Keratinocyte (primary cell): ENCODE measurements around the gene SMAD7. TPM values are rescaled to one million over a fixed set of nuclear protein-coding genes. Genes with fewer than 3 reads are reported as not detected.

Experiments used
- DNase-seq: peaks from one replicate; pipeline ENCODE4 v3.0.0-alpha.2; 2011; ENCODE audit warnings: low read depth, missing footprints, low spot score
- FAIRE-seq: peaks from 2 replicates; lab custom pipeline; 2011; peaks lifted over from hg19 to GRCh38; lab: Jason Lieb, UNC
- H2AFZ ChIP-seq: 2 replicates; pipeline ENCODE4 v1.6.0; 2012; ENCODE audit warnings: low read length, control low read depth, inconsistent platforms; ENCODE audit not compliant: control insufficient read depth
- H3K27ac ChIP-seq: 2 replicates; pipeline ENCODE4 v1.5.1; 2011; ENCODE audit warnings: low read length; ENCODE audit not compliant: control insufficient read depth, insufficient read depth
- H3K27me3 ChIP-seq: 3 replicates; pipeline ENCODE4 v1.6.0; 2011; ENCODE audit warnings: low read length; ENCODE audit not compliant: control insufficient read depth, insufficient read depth; ENCODE audit errors: extremely low read depth
- H3K36me3 ChIP-seq, 2 experiments: 2 replicates in 1 of 2; 3 replicates in 1 of 2; pipeline ENCODE4 v1.5.1; 2011; ENCODE audit warnings: low read length in 2 of 2, mild to moderate bottlenecking in 1 of 2; ENCODE audit not compliant: control insufficient read depth in 2 of 2, insufficient read depth in 2 of 2; ENCODE audit errors: extremely low read depth in 1 of 2
- H3K4me1 ChIP-seq: 3 replicates; pipeline ENCODE4 v1.5.1; 2011; ENCODE audit warnings: low read length; ENCODE audit not compliant: control insufficient read depth, insufficient read depth; ENCODE audit errors: extremely low read depth
- H3K4me2 ChIP-seq: 3 replicates; pipeline ENCODE4 v1.6.0; 2011; ENCODE audit warnings: low read depth, low read length; ENCODE audit not compliant: control insufficient read depth, insufficient read depth; ENCODE audit errors: extremely low read depth
- H3K4me3 ChIP-seq, 3 experiments: fragments of 200-600 bp in 1 of 3; sonication (generic) in 1 of 3; 2 replicates in 2 of 3; 3 replicates in 1 of 3; pipeline ENCODE4 v1.5.1; 2011 to 2016; ENCODE audit warnings: low read length in 3 of 3, mild to moderate bottlenecking in 3 of 3, control low read depth in 2 of 3, inconsistent platforms in 1 of 3, low read depth in 1 of 3, mixed read lengths in 1 of 3, mixed run types in 1 of 3, moderate library complexity in 1 of 3; ENCODE audit not compliant: control insufficient read depth in 2 of 3, insufficient read depth in 2 of 3; ENCODE audit errors: extremely low read depth in 1 of 3
- H3K79me2 ChIP-seq: 2 replicates; pipeline ENCODE4 v1.6.0; 2012; ENCODE audit warnings: low read length; ENCODE audit not compliant: control insufficient read depth, insufficient read depth
- H3K9ac ChIP-seq: 3 replicates; pipeline ENCODE4 v1.6.0; 2011; ENCODE audit warnings: low read length; ENCODE audit not compliant: control insufficient read depth, insufficient read depth; ENCODE audit errors: extremely low read depth
- H3K9me1 ChIP-seq: 3 replicates; pipeline ENCODE4 v1.6.0; 2011; ENCODE audit warnings: low read length; ENCODE audit not compliant: control insufficient read depth, insufficient read depth; ENCODE audit errors: extremely low read depth
- H3K9me3 ChIP-seq: 2 replicates; pipeline ENCODE4 v1.5.1; 2012; ENCODE audit warnings: low read depth, low read length; ENCODE audit not compliant: control insufficient read depth
- H4K20me1 ChIP-seq: 3 replicates; pipeline ENCODE4 v1.6.0; 2011; ENCODE audit warnings: low read length; ENCODE audit not compliant: control insufficient read depth, insufficient read depth; ENCODE audit errors: extremely low read depth
- EZH2 ChIP-seq: IDR thresholded peaks from one replicate; pipeline ENCODE4 v1.6.1; 2012; ENCODE audit warnings: inconsistent platforms, mild to moderate bottlenecking, low read length, moderate library complexity
- dilution Hi-C: fragments of 300-500 bp; cut with MboI; formaldehyde crosslinking; loops from one replicate; pipeline ENCODE4 v1.7.0; 2020; ENCODE audit warnings: low sequenced_read_pairs; ENCODE audit not compliant: extremely low pct_ligation_motif_present
- polyA plus RNA-seq, 5 experiments: library from polyadenylated mRNA; depleted of rRNA in 3 of 5; stranded (reverse) in 3 of 5; stranded (forward) in 1 of 5; unstranded in 1 of 5; fragments of >200 nt; gene quantifications; 1 replicate in 1 of 5; 2 replicates in 3 of 5; 3 replicates in 1 of 5; pipeline versions ENCODE4 v1.2.1 to v1.2.3, GENCODE V29; 2011 to 2012; ENCODE audit warnings: missing spikeins in 2 of 5, low read depth in 1 of 5, low replicate concordance in 1 of 5
- TF ChIP-seq, protein P1 (sequence below), 3 experiments: IDR thresholded peaks in 1 of 3; conservative IDR thresholded peaks in 1 of 3; optimal IDR thresholded peaks in 1 of 3; 2 replicates in 2 of 3; 3 replicates in 1 of 3; pipeline versions ENCODE3 to v1.5.1; 2011; ENCODE audit warnings: low read length in 3 of 3, mild to moderate bottlenecking in 3 of 3, moderate library complexity in 2 of 3, control low read depth in 1 of 3, inconsistent platforms in 1 of 3; ENCODE audit not compliant: insufficient read depth in 2 of 3; ENCODE audit errors: extremely low read depth in 1 of 3

The SMAD7 gene
- polyA plus RNA-seq, 1 donor (not counting 4 experiments of a cell fraction or from before 2014, with no cell fraction given), result 9.5 TPM

DNA sequence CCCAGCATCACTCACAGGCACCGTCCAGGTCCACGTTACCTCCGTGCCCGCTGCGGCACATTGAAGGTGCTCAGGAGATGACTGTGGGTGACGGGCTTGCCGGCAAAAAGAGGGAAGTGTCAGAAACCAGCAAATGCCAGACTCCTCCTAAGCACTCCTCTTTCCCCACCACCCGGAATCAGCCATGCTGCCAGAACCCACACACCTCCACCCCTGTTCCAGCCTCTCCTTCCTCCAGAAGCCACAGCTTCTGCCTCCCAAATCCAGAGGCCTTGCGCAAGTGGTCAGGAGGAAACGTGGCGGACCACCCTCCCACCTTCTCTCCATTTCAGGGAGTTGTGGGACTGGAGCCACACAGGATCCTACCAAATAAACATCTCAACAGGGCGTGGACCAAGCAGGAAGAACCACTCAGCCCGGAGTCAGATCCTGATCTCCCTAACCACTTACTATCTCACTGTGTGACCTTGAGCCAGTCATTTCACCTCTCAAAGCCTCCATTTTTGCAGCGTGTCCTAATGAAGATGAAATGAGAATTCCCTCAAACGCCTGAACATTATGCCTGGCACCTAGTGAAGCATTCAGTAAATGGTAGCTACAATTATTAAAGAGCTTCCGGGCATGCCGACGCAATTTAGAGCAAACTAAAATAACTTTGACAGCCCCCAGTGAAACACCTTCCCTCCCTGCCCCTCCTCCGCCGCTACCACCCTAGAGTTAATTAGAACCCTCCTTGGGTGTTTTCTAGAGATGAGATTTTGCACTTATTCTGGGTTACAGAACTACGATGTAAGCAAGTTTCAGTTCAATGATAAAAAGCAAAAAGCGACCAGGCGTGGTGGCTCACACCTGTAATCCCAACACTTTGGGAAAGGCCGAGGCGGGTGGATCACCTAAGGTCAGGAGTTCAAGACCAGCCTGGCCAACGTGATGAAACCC, 32.9 kb downstream of the SMAD7 start:
- peaks cover 23% of the 10 kb centered on the region for H3K79me2 ChIP-seq
- H3K4me1 ChIP-seq, result peaks cover 11% of the 10 kb centered on the region
- dilution Hi-C loops, result no loop called here
- H3K27ac ChIP-seq, result no peak overlapping the region
- FAIRE-seq, result no peak
- H3K9me3 ChIP-seq, result no peaks in the 10 kb centered on the region
- peaks cover 3% of the 10 kb centered on the region for H4K20me1 ChIP-seq
- no peak overlapping the region for H3K4me2 ChIP-seq
- TF ChIP-seq, protein P1, sequence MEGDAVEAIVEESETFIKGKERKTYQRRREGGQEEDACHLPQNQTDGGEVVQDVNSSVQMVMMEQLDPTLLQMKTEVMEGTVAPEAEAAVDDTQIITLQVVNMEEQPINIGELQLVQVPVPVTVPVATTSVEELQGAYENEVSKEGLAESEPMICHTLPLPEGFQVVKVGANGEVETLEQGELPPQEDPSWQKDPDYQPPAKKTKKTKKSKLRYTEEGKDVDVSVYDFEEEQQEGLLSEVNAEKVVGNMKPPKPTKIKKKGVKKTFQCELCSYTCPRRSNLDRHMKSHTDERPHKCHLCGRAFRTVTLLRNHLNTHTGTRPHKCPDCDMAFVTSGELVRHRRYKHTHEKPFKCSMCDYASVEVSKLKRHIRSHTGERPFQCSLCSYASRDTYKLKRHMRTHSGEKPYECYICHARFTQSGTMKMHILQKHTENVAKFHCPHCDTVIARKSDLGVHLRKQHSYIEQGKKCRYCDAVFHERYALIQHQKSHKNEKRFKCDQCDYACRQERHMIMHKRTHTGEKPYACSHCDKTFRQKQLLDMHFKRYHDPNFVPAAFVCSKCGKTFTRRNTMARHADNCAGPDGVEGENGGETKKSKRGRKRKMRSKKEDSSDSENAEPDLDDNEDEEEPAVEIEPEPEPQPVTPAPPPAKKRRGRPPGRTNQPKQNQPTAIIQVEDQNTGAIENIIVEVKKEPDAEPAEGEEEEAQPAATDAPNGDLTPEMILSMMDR (optimal IDR thresholded peaks at IDR 0.05 in 1 of 3, IDR thresholded peaks at IDR 0.05 in 1 of 3, conservative IDR thresholded peaks at IDR 0.05 in 1 of 3; ENCODE audit: extremely low read depth in 1 of 3, insufficient read depth in 2 of 3, low read length in 3 of 3), result no peak
- no peak for TF ChIP-seq EZH2
- peaks cover 9 to 20% of the 10 kb centered on the region in 2 experiments for H3K36me3 ChIP-seq
- H3K27me3 ChIP-seq, result no peaks in the 10 kb centered on the region
- no peak for DNase-seq
- peaks cover 3% of the 10 kb centered on the region for H3K9me1 ChIP-seq
- H3K9ac ChIP-seq, result no peak overlapping the region
- no peak overlapping the region for H2AFZ ChIP-seq
- H3K4me3 ChIP-seq, result no peak overlapping the region

DNA sequence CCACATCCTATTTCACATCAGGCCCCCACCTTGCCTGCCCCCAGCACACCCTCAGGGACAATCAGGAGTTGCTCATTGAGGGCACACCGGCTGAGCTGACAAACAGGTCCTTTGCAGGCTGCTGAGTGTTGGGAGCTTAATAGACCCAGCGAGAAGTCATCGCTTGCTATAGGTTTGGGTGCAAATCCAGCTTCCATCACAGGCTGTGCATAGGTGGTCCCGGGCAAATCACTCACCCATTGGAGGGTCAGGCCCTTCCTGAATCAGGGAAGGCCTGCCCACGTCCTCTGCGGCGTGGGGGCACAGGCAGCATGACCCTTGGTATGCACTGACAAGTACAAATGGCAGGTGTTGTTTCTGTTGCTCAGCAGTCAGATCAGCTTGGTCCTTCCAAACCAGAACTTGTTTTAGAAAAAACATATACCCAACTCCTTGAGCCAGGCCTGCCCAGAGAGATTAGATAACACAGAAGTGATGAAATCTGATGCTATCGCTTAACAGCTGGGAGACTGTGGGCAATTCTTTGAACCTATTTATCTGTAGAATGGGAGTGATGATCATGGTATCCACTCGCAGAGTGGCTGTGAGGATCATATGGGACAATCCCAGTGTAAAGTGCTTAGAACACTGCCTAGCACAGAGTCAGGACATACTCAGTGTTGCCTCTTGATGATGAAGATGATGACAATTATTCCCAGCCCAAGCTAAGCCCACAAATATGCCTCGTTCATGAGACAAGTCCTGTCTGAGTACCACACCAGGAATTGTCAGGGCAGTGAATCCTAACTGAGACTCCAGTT, 34.9 kb downstream of the SMAD7 start:
- Histone ChIP-seq H3K27ac (no peak overlapping the region), H3K9me1 (no peaks in the 10 kb centered on the region), H3K4me1 (no peaks in the 10 kb centered on the region), H3K4me3 (no peak overlapping the region), H3K4me2 (no peak overlapping the region), H3K36me3 (peaks cover 7 to 11% of the 10 kb centered on the region in 2 experiments), H2AFZ (no peak overlapping the region), H3K79me2 (peaks cover 6% of the 10 kb centered on the region), H3K9me3 (no peaks in the 10 kb centered on the region), H3K9ac (no peak overlapping the region), H4K20me1 (no peaks in the 10 kb centered on the region), H3K27me3 (no peaks in the 10 kb centered on the region)
- DNase-seq (no peak), FAIRE-seq (no peak)
- dilution Hi-C loops, result no loop called here
- TF ChIP-seq, protein P1 (optimal IDR thresholded peaks at IDR 0.05 in 1 of 3, IDR thresholded peaks at IDR 0.05 in 1 of 3, conservative IDR thresholded peaks at IDR 0.05 in 1 of 3; ENCODE audit: extremely low read depth in 1 of 3, insufficient read depth in 2 of 3, low read length in 3 of 3), result no peak
- no peak for TF ChIP-seq EZH2
